ENCODE data around the gene CDC20B. TPM values are rescaled to one million over a fixed set of nuclear protein-coding genes. Genes with fewer than 3 reads are reported as not detected.

The CDC20B gene
- total RNA-seq, 1 experiment from 2014 or later = 0.26 TPM

DNA sequence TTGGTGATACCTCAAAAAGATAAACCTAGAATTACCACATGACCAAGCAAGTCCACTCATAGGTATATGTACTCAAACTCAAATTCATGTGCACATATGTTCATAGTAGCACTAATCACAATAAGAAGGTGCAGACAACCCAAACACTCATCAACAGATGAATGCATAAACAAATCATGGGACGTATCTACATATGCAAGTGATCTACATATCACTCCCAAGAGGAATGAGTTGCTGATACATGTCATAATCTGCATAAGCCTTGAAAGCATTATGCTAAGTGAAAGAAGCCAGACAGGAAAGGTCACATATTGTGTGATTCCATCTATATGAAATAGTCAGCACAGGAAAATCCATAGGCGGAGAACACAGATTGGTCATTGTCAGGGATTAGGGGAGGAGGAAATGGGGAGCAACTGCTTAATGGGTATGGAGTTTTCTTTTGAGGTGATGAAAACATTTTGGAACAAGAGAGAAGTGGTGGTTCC is 23.6 kb downstream of the CDC20B start:
- Histone ChIP-seq H2BK20ac (ENCODE audit: low read depth, low read length, poor library complexity, severe bottlenecking) (no peak overlapping the region), H3K23ac (ENCODE audit: insufficient read length, low read depth, low read length) (no peak overlapping the region), H3K9ac (ENCODE audit: extremely low read depth, insufficient read length, low read length) (no peak overlapping the region), H3K23me2 (ENCODE audit: insufficient read length, low read depth, low read length, poor library complexity, severe bottlenecking) (no peaks in the 10 kb centered on the region), H3T11ph (ENCODE audit: low read length) (no peak overlapping the region), H3K9me3 (ENCODE audit: control insufficient read depth, low read depth, low read length) (no peaks in the 10 kb centered on the region), H3K14ac (ENCODE audit: insufficient read depth, low read length) (no peak overlapping the region), H4K8ac (replicated peaks; ENCODE audit: insufficient read length, low read depth, low read length) (no peak overlapping the region), H4K91ac (ENCODE audit: insufficient read length, low read depth, low read length) (no peak overlapping the region), H3K27me3 (ENCODE audit: insufficient read depth, low read length) (no peaks in the 10 kb centered on the region), H2AFZ (ENCODE audit: low read length) (no peak overlapping the region), H2BK12ac (ENCODE audit: insufficient read length, low read depth, low read length) (no peak overlapping the region), H2BK15ac (ENCODE audit: low read depth, low read length) (no peak overlapping the region), H2AK5ac (ENCODE audit: insufficient read length, low read length) (no peak overlapping the region), H4K5ac (ENCODE audit: insufficient read length, low read depth, low read length) (no peak overlapping the region), H3K4me2 (ENCODE audit: insufficient read depth, insufficient read length, low read length) (no peak overlapping the region), H3K56ac (ENCODE audit: insufficient read length, low read depth, low read length) (no peak overlapping the region), H4K20me1 (ENCODE audit: control insufficient read depth, insufficient read depth, insufficient read length) (no peaks in the 10 kb centered on the region), H3K18ac (ENCODE audit: insufficient read length, low read depth, low read length) (no peak overlapping the region), H3K4me1 (ENCODE audit: insufficient read depth, low read length) (no peaks in the 10 kb centered on the region), H3K27ac (ENCODE audit: insufficient read length, low read depth, low read length) (no peak overlapping the region), H3K79me2 (ENCODE audit: insufficient read depth, low read length) (no peaks in the 10 kb centered on the region), H3K79me1 (ENCODE audit: insufficient read depth, low read depth, low read length, poor library complexity, severe bottlenecking) (no peaks in the 10 kb centered on the region), H2BK120ac (ENCODE audit: low read depth, low read length, poor library complexity, severe bottlenecking) (no peak overlapping the region), H3K4ac (ENCODE audit: low read depth, low read length) (no peak overlapping the region), H2BK5ac (ENCODE audit: insufficient read length, low read length) (no peak overlapping the region)
- WGBS (ENCODE audit: extremely low coverage, insufficient read length, low lambda C conversion rate) = no CpG with 5 or more reads among the region's 2 CpGs
- Mint-ChIP-seq H3K27me3 (ENCODE audit: low read depth) (peaks cover 1% of the 10 kb centered on the region; the same call in 1 of the 2 replicates), H3K36me3 (ENCODE audit: insufficient read depth in 1 of 3, low read depth in 3 of 3) (no peaks in the 10 kb centered on the region), H3K4me1 (peaks cover 2 to 4% of the 10 kb centered on the region in 2 experiments; a peak in 2 of 4 replicates), H3K4me3 (no peak overlapping the region), H3K9me3 (no peaks in the 10 kb centered on the region; a peak in 1 of 5 replicates), H3K27ac (no peak overlapping the region)
- TF ChIP-seq, protein P1, sequence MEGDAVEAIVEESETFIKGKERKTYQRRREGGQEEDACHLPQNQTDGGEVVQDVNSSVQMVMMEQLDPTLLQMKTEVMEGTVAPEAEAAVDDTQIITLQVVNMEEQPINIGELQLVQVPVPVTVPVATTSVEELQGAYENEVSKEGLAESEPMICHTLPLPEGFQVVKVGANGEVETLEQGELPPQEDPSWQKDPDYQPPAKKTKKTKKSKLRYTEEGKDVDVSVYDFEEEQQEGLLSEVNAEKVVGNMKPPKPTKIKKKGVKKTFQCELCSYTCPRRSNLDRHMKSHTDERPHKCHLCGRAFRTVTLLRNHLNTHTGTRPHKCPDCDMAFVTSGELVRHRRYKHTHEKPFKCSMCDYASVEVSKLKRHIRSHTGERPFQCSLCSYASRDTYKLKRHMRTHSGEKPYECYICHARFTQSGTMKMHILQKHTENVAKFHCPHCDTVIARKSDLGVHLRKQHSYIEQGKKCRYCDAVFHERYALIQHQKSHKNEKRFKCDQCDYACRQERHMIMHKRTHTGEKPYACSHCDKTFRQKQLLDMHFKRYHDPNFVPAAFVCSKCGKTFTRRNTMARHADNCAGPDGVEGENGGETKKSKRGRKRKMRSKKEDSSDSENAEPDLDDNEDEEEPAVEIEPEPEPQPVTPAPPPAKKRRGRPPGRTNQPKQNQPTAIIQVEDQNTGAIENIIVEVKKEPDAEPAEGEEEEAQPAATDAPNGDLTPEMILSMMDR (conservative IDR thresholded peaks at IDR 0.05) = no peak
- no peak for DNase-seq
